IgD-negative memory B cell (primary cell): ENCODE data around the gene ALDH18A1. TPM values are rescaled to one million over a fixed set of nuclear protein-coding genes. Genes with fewer than 3 reads are reported as not detected.
"Not testable (repeated sequence)": the region's sequence is repeated elsewhere in the genome, so short reads cannot be mapped to it uniquely, and the experiment has no call there.

ENCODE experiments used
- H3K27ac Mint-ChIP-seq, 3 donors: one replicate each; pipeline ENCODE4 v1.8.0; 2020 to 2022; ENCODE audit warnings: mild to moderate bottlenecking in 3 of 3, mixed read lengths in 3 of 3, moderate library complexity in 1 of 3
- H3K27me3 Mint-ChIP-seq: one replicate; pipeline ENCODE4 v1.8.0; 2021; ENCODE audit warnings: mixed read lengths
- H3K36me3 Mint-ChIP-seq: one replicate; pipeline ENCODE4 v1.8.0; 2020; ENCODE audit warnings: mild to moderate bottlenecking, mixed read lengths
- H3K4me1 Mint-ChIP-seq, 3 donors: one replicate each; pipeline ENCODE4 v1.8.0; 2020 to 2022; ENCODE audit warnings: mixed read lengths in 3 of 3, mild to moderate bottlenecking in 1 of 3
- H3K4me3 Mint-ChIP-seq, 4 donors: one replicate each; pipeline ENCODE4 v1.8.0; 2020 to 2022; ENCODE audit warnings: mild to moderate bottlenecking in 4 of 4, mixed read lengths in 4 of 4, moderate library complexity in 3 of 4
- H3K9me3 Mint-ChIP-seq, 3 donors: one replicate each; pipeline ENCODE4 v1.8.0; 2020 to 2021; ENCODE audit warnings: mixed read lengths in 3 of 3, mild to moderate bottlenecking in 1 of 3
- polyA plus RNA-seq: library from polyadenylated mRNA; unstranded; fragments of 300-500 nt; fragmentation: Illumina TruSeq; gene quantifications from one replicate; pipeline ENCODE4 v1.2.3, GENCODE V29; 2021

Gene ALDH18A1
- polyA plus RNA-seq = 48.8 TPM

DNA sequence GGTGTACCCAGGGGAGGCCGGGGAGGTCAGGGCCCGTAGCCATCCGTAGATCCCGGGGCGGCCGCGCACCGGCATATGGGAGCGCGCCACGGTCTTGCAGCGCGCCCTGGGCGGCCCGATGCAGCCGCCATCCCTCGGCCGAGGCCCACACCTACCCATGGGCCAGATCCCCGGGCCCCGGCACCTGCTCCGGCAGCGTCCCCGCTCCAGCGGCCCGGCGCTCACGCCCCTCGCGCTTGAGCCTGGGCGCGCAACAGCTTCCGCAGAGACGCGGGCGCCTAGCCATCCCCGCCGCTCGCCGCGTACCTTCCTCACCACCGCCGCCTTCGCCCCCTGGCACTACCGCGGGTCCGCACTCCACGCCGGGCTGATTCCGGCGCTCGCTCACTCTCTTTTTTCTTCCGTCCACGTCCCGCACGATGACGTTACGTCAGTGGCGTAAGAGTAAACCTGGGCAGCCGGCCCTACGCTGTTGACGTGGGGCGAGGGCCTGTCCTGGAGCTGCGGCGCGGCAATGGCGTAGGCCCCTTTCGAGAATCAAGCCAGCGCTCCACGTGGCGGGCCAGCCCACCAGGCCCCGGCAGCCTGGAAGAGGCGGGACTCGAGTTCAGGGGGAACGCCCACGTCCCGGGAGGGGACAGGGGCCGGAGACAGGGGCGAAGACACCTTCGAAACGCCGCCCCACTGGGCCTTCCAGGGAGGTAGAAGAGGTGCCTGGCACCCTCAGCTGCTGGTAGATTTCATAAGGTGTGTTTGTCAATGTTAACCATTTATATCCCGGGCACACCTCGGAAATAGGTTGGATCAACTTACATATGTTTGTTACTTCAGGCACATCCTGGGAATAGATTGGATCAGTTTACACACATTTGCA lies at the start of gene ALDH18A1:
Gene ALDH18A1, minus strand, starts transcription at position 421 of the 874 bp plus-strand sequence. CDS start 3,334 bp downstream, outside the sequence.
- H3K27me3 Mint-ChIP-seq = no peaks in the 10 kb centered on the region
- peaks cover 6% of the 10 kb centered on the region for H3K36me3 Mint-ChIP-seq
- peak within 1 kb of the TSS; percentile 91 to 100 (median 99) for H3K4me3 Mint-ChIP-seq
- peaks cover 14 to 22% (median 14%) of the 10 kb centered on the region in 3 donors for H3K4me1 Mint-ChIP-seq
- H3K9me3 Mint-ChIP-seq = no peaks in the 10 kb centered on the region
- H3K27ac Mint-ChIP-seq = peak within 1 kb of the TSS in 2 of 3 donors; percentile 90 to 96

DNA sequence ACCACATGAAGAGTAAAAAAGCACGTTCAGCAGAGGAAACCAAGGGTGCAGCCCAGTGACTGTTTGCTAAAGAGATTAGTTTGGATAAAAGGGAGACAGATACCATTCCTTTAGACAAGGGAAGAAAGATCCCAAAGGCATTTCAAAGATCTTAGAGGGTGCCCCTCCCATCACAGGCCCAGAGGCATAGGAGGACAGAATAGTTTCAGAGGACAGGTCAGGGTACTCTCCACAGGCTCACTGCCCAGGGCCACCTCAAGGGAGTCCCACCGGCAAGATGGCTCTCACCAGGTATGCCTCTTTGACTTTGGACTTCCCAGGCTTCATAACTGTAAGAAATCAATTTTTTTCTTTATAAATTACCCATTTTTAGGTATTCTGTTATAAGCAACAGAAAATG lies 41.9 kb upstream of the ALDH18A1 start:
- Mint-ChIP-seq H3K9me3 (no peaks in the 10 kb centered on the region), H3K4me3 (no peak overlapping the region), H3K27ac (peak overlapping the region in 1 of 3 donors; percentile 81), H3K36me3 (no peaks in the 10 kb centered on the region), H3K4me1 (peaks cover 21 to 31% (median 28%) of the 10 kb centered on the region in 3 donors), H3K27me3 (no peaks in the 10 kb centered on the region)

DNA sequence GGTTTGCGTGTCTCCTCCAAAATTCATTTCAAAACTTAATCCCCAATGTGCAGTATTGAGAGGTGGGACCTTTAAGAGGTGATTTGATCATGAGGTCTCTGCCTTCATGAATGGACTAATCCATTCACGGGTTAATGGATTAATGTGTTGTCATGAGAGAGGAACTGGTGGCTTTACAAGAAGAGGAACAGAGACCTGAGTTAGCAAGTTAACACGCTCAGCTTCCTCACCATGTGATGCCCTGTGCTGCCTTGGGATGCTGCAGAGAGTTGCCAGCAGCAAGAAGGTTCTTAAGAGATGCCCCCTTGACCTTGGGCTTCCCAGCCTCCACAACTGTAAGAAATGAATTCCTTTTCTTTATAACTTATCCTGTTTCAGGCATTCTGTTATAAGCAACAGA lies 40.9 kb upstream of the ALDH18A1 start:
- Mint-ChIP-seq H3K4me3 (peak overlapping the region in 3 of 4 donors; percentile 13 to 76 (median 68)), H3K27ac (peak overlapping the region; percentile 77 to 85 (median 81)), H3K9me3 (no peaks in the 10 kb centered on the region), H3K4me1 (peaks cover 30 to 36% (median 33%) of the 10 kb centered on the region in 3 donors), H3K27me3 (no peaks in the 10 kb centered on the region), H3K36me3 (no peaks in the 10 kb centered on the region)

DNA sequence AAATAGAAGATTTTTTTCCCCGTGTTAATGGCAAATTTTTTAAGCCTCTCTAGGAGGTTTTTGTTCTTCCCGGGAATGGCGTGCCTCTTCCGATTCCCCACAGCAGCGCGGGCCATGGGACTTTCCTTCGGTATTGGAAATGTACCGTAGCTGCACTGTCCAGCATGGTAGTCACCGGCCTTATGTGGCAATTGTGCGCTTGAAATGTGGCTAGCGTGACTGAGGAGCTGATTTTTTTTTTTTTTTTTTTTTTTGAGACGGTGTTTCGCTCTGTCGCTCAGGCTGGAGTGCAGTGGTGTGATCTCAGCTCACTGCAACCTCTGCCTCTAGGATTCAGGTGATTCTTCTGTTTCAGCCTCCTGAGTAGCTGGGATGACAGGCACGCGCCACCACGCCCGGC lies 38.2 kb upstream of the ALDH18A1 start:
- Mint-ChIP-seq H3K9me3 (no peaks in the 10 kb centered on the region), H3K27me3 (no peaks in the 10 kb centered on the region), H3K27ac (peak overlapping the region in 2 of 3 donors; percentile 87 to 98), H3K36me3 (no peaks in the 10 kb centered on the region), H3K4me3 (peak overlapping the region in 2 of 4 donors; percentile 88 to 98), H3K4me1 (peaks cover 46 to 55% (median 53%) of the 10 kb centered on the region in 3 donors)

DNA sequence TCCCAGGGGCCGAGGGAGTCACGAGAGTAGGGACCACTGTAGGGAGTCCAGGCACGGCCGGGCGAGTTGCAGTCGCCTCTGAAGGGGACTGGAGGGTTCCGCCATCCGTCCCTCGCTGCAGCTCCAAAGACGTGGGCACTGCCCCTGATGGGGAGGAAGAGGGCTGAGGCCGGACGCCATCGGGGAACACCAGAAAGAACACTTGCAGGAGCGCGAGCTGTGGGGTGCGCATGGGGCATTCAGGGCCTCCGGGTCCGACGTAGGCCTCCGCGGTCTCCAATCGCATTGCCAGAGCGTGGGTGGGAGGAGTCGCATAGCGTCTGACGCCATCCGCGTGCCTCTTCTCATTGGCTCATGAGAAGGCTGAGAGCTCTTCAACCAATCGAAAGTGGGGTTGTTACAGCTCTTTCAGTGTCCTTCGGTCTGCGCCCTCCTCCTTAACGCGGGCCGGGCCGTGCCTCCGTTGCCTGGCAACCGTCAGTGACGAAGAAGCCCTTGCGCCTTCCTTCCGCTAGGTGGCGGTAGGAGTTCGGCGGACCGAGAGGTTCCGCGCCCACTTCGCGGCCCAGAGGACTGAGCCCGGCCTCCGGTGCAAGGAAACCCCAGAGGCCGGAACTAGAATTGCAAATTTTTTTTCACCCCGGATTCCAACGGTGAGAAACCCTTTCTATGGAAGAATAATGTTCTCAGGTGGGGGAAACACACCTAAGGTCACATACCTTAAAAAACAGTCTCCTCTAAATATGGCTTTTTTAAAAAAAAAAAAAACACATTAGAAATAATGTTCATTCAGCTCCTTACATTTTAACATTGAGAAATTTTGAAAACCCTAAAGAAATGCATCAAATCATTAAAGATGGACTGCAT lies 37.4 kb upstream of the ALDH18A1 start, which contains the start of gene TCTN3:
Gene TCTN3, minus strand, starts transcription at position 260 of the 867 bp plus-strand sequence. Its CDS starts 28 bp downstream, at position 232.
- Mint-ChIP-seq H3K27ac (peak within 1 kb of the TSS; percentile 87 to 98 (median 92)), H3K9me3 (no peaks in the 10 kb centered on the region), H3K4me1 (peaks cover 49 to 59% (median 53%) of the 10 kb centered on the region in 3 donors), H3K36me3 (peaks cover 2% of the 10 kb centered on the region), H3K27me3 (no peaks in the 10 kb centered on the region), H3K4me3 (peak within 1 kb of the TSS; percentile 88 to 98 (median 96))

DNA sequence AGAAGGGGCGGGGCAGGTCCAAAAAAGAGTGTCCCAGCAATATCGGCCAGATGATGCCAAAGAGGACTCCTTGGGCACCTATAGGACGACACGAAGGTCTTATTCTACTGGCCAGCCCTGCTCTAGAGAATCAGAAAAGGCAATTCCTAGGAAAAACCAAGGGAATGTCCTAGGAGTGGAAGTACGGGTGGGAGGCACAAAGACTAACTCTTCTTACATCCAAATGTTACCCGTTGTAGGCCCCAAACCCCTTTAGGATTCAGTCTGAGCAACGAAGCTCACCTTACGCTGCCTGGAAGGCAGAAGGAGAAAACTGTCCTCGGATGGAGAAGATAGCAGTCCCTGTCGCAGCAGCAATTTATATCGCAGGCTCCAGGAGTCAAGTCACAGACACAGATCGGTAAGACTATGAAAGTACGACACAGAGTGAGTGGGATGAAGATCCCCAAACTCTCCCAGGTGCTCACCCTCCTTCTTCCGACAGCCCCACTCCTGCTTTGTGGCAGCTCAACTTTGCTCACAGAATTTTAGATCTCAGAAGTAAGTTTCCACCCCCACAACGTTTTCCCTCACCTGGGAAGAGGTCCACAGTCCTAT lies 36.7 kb upstream of the ALDH18A1 start:
- peak overlapping the region; percentile 88 to 98 (median 96) for H3K4me3 Mint-ChIP-seq
- H3K36me3 Mint-ChIP-seq = peaks cover 2% of the 10 kb centered on the region

DNA sequence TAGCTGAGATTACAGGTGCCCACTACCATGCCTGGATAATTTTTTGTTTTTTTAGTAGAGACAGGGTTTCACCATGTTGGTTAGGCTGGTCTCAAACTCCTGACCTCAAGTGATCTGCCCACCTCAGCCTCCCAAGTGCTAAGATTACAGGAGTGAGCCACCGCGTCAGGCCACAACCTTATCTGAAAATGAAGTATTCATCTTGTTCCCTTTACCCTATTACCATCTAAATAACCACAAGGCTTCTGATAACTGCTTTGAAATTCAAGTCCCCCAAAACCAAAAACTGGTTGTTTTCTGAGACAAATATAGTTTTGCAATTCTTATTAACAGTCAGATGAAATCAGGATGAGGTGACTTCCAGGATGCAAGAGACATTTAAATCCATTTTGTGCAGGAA lies 34.8 kb upstream of the ALDH18A1 start:
- Mint-ChIP-seq H3K4me1 (peaks cover 34 to 44% (median 38%) of the 10 kb centered on the region in 3 donors), H3K27me3 (no peaks in the 10 kb centered on the region), H3K36me3 (peaks cover 2% of the 10 kb centered on the region), H3K27ac (peak overlapping the region in 1 of 3 donors; percentile 54), H3K9me3 (no peaks in the 10 kb centered on the region), H3K4me3 (peak overlapping the region in 1 of 4 donors; percentile 88)

More for the DNA sequence above, 36.7 kb upstream of the ALDH18A1 start:
- Mint-ChIP-seq H3K9me3 (no peaks in the 10 kb centered on the region), H3K27me3 (no peaks in the 10 kb centered on the region), H3K27ac (peak overlapping the region; percentile 87 to 98 (median 92)), H3K4me1 (peaks cover 51 to 61% (median 54%) of the 10 kb centered on the region in 3 donors)

DNA sequence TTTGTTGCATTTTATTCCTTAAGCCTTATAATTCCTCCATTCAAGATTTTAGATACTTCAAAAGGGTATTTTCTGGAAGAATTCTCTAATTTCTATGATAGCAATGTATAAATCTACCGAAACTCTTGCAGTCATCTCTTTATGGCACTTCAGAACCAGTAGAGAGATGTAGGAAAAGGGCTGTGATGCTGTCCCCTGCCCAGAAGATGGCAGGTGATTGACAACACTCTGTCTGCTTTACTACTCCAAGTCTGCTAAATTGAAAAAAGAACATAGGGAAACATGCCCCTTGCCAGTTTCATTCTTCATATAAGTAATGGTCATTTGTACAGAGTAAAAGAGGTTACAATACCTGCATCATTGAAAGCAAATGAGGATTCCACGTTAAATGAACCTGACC lies 32.1 kb upstream of the ALDH18A1 start:
- Mint-ChIP-seq H3K27ac (peak overlapping the region in 1 of 3 donors; percentile 23), H3K36me3 (peaks cover 2% of the 10 kb centered on the region)

DNA sequence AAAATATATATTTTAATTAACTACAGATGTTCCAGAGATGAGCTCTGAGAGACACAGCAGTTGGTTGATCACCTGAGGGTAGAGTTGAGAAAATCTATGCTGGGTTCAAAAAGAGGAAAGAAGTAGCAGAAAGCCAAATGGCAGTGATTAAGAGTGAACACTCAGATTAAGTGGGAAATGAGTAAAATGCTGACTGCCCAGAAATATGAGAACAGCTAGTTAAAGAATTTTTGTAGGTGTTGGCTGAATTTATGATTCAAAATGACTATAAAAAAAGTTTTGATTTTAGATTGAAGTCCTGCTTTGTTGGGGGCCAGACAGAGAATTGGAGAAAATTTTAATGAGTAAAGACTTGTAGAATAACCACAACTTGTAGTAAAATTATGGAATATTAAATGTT lies 27.5 kb upstream of the ALDH18A1 start:
- Mint-ChIP-seq H3K36me3 (peaks cover 6% of the 10 kb centered on the region), H3K4me1 (peaks cover 2 to 6% (median 3%) of the 10 kb centered on the region in 3 donors), H3K27ac (no peak overlapping the region), H3K27me3 (no peaks in the 10 kb centered on the region), H3K4me3 (no peak overlapping the region), H3K9me3 (no peaks in the 10 kb centered on the region)

More for the DNA sequence above, 32.1 kb upstream of the ALDH18A1 start:
- H3K4me3 Mint-ChIP-seq = peak overlapping the region in 2 of 4 donors; percentile 35 to 41
- H3K4me1 Mint-ChIP-seq = peaks cover 30 to 34% (median 30%) of the 10 kb centered on the region in 3 donors
- no peaks in the 10 kb centered on the region for H3K9me3 Mint-ChIP-seq
- H3K27me3 Mint-ChIP-seq = no peaks in the 10 kb centered on the region

DNA sequence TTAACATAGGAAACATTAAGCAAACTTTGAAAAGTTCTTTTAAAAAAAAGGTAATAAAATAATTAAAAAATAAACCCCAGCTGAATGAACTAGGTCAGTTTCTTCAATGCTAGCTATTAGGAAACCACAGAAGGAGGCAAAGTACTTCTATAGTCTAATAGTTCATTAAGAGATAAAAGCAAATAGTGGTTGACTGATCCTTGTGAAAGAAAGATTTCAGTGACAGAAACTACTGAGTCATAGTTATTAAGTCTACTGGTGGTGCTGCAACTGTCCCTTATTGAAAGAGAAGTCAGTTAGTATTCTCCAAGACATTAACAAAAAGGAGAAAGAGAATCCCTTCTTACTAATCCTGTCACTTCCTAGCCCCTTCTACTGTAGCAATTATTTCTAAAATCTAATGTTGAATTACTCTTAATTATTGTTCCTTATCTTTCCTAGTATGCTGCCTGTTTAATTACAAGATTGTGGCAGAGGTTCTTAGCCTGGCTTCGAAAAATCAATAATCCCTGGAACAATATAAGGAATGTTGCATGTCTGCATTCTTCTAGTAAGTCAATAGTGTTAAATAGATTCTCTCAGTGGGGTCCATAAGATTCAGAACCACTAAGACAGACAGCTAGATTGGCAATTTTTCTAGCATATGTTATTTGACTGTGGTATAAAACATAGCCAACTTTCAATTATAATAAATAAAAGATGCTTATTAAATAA lies 19.0 kb upstream of the ALDH18A1 start:
- Mint-ChIP-seq H3K36me3 (peaks cover 7% of the 10 kb centered on the region), H3K27me3 (no peaks in the 10 kb centered on the region), H3K27ac (no peak overlapping the region), H3K9me3 (no peaks in the 10 kb centered on the region), H3K4me3 (no peak overlapping the region), H3K4me1 (no peaks in the 10 kb centered on the region)

DNA sequence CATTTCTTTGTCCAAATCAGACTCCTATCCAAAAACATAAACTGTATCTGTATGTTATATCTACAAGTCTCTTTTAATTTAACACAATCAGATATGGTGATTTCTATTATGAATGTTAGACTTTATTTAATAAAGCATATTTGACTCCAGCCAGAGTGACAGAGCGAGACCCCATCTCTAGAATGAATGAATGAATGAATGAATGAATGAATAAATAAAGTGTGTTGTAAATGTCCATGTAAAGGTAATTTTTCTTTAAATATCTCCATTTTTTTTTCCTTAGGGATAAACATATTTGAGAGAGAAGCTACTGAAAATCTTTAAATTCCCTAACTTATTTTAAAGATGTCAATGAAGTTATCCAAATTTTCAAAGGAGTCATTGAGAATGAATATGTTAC lies 18.1 kb upstream of the ALDH18A1 start:
- Mint-ChIP-seq H3K36me3 (peaks cover 1% of the 10 kb centered on the region), H3K27me3 (no peaks in the 10 kb centered on the region), H3K4me1 (no peaks in the 10 kb centered on the region), H3K4me3 (no peak overlapping the region), H3K9me3 (no peaks in the 10 kb centered on the region), H3K27ac (no peak overlapping the region)

DNA sequence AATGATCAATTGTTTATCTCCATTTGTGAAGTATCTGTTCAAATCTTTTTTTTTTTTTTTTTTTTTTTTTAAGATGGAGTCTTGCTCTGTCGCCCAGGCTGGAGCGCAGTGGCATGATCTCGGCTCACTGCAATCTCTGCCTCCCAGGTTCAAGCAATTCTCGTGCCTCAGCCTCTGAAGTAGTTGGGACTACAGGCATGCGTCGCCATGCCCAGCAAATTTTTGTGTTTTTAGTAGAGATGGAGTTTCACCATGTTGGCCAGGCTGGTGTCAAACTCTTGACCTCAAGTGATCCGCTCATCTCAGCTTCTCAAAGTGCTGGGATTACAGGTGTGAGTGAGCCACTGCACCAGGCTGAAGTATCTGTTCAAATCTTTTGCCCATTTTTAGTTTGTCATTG lies 16.1 kb upstream of the ALDH18A1 start:
- H3K4me3 Mint-ChIP-seq, H3K9me3 Mint-ChIP-seq, H3K27ac Mint-ChIP-seq, H3K36me3 Mint-ChIP-seq, H3K4me1 Mint-ChIP-seq, H3K27me3 Mint-ChIP-seq: not testable (repeated sequence)

DNA sequence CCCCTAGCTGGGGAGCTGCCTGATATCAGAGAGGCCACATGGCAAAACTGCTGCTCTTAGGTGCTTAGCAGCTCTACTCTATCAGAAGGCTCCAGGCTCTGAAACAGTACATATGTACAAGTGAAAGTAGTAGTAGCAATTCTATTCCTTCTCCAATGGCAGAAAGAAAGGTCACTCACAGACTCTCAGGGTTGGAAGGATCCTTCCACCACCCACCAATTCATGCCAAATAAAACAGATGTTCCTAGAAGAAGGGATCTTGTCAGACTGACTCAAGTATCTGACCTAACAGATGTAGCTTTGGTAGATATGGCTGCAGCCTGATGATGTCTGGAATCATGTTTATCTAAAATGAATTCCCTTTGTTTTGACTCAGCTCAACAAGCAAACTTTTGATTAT lies 8.0 kb upstream of the ALDH18A1 start:
- H3K9me3 Mint-ChIP-seq = no peaks in the 10 kb centered on the region
- H3K4me1 Mint-ChIP-seq = peaks cover 0 to 1% (median 0%) of the 10 kb centered on the region in 3 donors
- peaks cover 3% of the 10 kb centered on the region for H3K36me3 Mint-ChIP-seq
- no peaks in the 10 kb centered on the region for H3K27me3 Mint-ChIP-seq
- H3K27ac Mint-ChIP-seq = no peak overlapping the region
- no peak overlapping the region for H3K4me3 Mint-ChIP-seq

DNA sequence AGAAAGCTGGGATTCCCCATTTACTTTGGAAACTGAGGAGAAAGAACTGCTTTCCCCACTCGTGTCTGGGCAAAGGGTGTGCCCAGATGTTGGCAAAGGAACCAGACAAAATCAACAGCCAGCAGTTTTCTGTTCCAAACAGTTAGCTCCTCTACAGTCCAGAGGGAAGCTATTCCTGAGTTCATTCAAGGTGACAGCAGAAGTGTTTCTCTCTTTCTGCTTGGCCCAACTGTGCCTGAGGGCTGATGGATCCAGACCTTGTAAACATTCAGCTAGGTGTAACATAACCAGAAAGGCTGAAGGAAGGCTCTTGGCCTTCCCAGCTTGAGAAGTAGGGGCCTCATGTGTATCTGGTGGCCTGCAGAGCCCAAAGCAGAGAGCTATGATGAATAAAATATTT lies 7.0 kb upstream of the ALDH18A1 start:
- Mint-ChIP-seq H3K4me3 (no peak overlapping the region), H3K27ac (no peak overlapping the region), H3K9me3 (no peaks in the 10 kb centered on the region)

More for the DNA sequence above, 7.0 kb upstream of the ALDH18A1 start:
- Mint-ChIP-seq H3K4me1 (peaks cover 0 to 1% (median 0%) of the 10 kb centered on the region in 3 donors), H3K27me3 (no peaks in the 10 kb centered on the region), H3K36me3 (no peaks in the 10 kb centered on the region)
